Erythroblast (primary cell): ENCODE results near the gene CACNA2D2.

ENCODE experiments used
- GATA1 ChIP-seq: IDR thresholded peaks from 2 replicates; pipeline ENCODE4 v1.6.1; 2011; ENCODE audit warnings: low read depth, mild to moderate bottlenecking, control low read depth, low read length, moderate library complexity
- POLR2A ChIP-seq: IDR thresholded peaks from 2 replicates; pipeline ENCODE4 v1.6.1; 2011; ENCODE audit warnings: mild to moderate bottlenecking, low read length

GRCh38 chr3:50502584-50503423, 630 bp downstream of the CACNA2D2 start:
- no peak for TF ChIP-seq GATA1
- no peak for TF ChIP-seq POLR2A
